GM19351 (cell line): Measurements from ENCODE around the gene RASA2.

Experiments used
- ATAC-seq: cut with Tn5 transposase; IDR thresholded peaks from one replicate; pipeline ENCODE4 v1.9.1; 2021; ENCODE audit warnings: mild to moderate bottlenecking, moderate library complexity; ENCODE audit not compliant: unreplicated experiment

The RASA2 gene

GRCh38 chr3:141642215-141642614 is 155.4 kb downstream of the RASA2 start:
- no peak for ATAC-seq

- ATAC-seq: no peak
Measured at GRCh38 chr3:141643391-141643790, 156.6 kb downstream of the RASA2 start.

GRCh38 chr3:141643796-141644195 is 157.0 kb downstream of the RASA2 start:
- ATAC-seq: no peak

GRCh38 chr3:141644931-141645330 is 158.1 kb downstream of the RASA2 start:
- ATAC-seq: peak; percentile 82

- no peak for ATAC-seq
Measured at GRCh38 chr3:141646760-141647561, 160.1 kb downstream of the RASA2 start.

GRCh38 chr3:141647562-141647915 is 160.7 kb downstream of the RASA2 start:
- ATAC-seq: no peak

- no peak for ATAC-seq
Measured at GRCh38 chr3:141648055-141648910, 161.5 kb downstream of the RASA2 start.

- no peak for ATAC-seq
Measured at GRCh38 chr3:141649871-141650270, 163.0 kb downstream of the RASA2 start.

- ATAC-seq: no peak
Measured at GRCh38 chr3:141650783-141651182, 164.0 kb downstream of the RASA2 start.

GRCh38 chr3:141651409-141651808 is 164.6 kb downstream of the RASA2 start:
- ATAC-seq: no peak

GRCh38 chr3:141652349-141652748 is 165.5 kb downstream of the RASA2 start:
- no peak for ATAC-seq

GRCh38 chr3:141653847-141654246 is 167.0 kb downstream of the RASA2 start:
- no peak for ATAC-seq

GRCh38 chr3:141655801-141656200 is 169.0 kb downstream of the RASA2 start:
- no peak for ATAC-seq

GRCh38 chr3:141656771-141657170 is 169.9 kb downstream of the RASA2 start:
- no peak for ATAC-seq

- no peak for ATAC-seq
Measured at GRCh38 chr3:141657516-141657915, 170.7 kb downstream of the RASA2 start.

- no peak for ATAC-seq
Measured at GRCh38 chr3:141659821-141660613, 173.2 kb downstream of the RASA2 start.

GRCh38 chr3:141660614-141660947 is 173.8 kb downstream of the RASA2 start:
- no peak for ATAC-seq

GRCh38 chr3:141661229-141662196 is 174.7 kb downstream of the RASA2 start:
- ATAC-seq: no peak

GRCh38 chr3:141663993-141664392 is 177.2 kb downstream of the RASA2 start:
- no peak for ATAC-seq
